Coronary artery (tissue), 2 donors: ENCODE results near the gene JAKMIP1.

Experiments
- DNase-seq: peaks from one replicate; pipeline ENCODE4 v3.0.0-alpha.2; 2017; ENCODE audit warnings: low spot score
- H3K27ac ChIP-seq, 2 donors: fragments of 200-600 bp; sonication (generic); one replicate each; pipeline ENCODE4 v1.5.1; 2016 to 2019
- H3K4me3 ChIP-seq: fragments of 200-600 bp; sonication (generic); 2 replicates; pipeline ENCODE4 v1.5.1; 2016; ENCODE audit warnings: mild to moderate bottlenecking, moderate library complexity
- CTCF ChIP-seq: fragments of 200-600 bp; sonication (generic); IDR thresholded peaks from one replicate; pipeline ENCODE4 v1.5.1; 2019; ENCODE audit warnings: antibody characterized with exemption

Gene JAKMIP1

GRCh38 chr4:5989236-5990225 lies 210.8 kb downstream of the JAKMIP1 start:
- H3K27ac ChIP-seq, result no peak overlapping the region
- TF ChIP-seq CTCF, result no peak
- peak; percentile 41 for DNase-seq
- no peak overlapping the region for H3K4me3 ChIP-seq

GRCh38 chr4:5988086-5988845 lies 212.1 kb downstream of the JAKMIP1 start:
- TF ChIP-seq CTCF, result no peak
- DNase-seq, result peak; percentile 58
- H3K4me3 ChIP-seq, result no peak overlapping the region
- H3K27ac ChIP-seq, result no peak overlapping the region

GRCh38 chr4:5984843-5985242 lies 215.5 kb downstream of the JAKMIP1 start:
- TF ChIP-seq CTCF, result no peak
- no peak for DNase-seq
- Histone ChIP-seq H3K4me3 (no peak overlapping the region), H3K27ac (no peak overlapping the region)

GRCh38 chr4:5982156-5982973 lies 218.0 kb downstream of the JAKMIP1 start:
- Histone ChIP-seq H3K27ac (no peak overlapping the region), H3K4me3 (no peak overlapping the region)
- no peak for TF ChIP-seq CTCF
- DNase-seq, result peak; percentile 52

GRCh38 chr4:5980436-5981155 lies 219.8 kb downstream of the JAKMIP1 start:
- H3K27ac ChIP-seq, result no peak overlapping the region
- H3K4me3 ChIP-seq, result no peak overlapping the region
- no peak for TF ChIP-seq CTCF
- DNase-seq, result peak; percentile 12

GRCh38 chr4:5979981-5980380 lies 220.4 kb downstream of the JAKMIP1 start:
- DNase-seq, result peak; percentile 38
- TF ChIP-seq CTCF, result no peak
- H3K27ac ChIP-seq, result no peak overlapping the region

More at GRCh38 chr4:5979981-5980380, 220.4 kb downstream of the JAKMIP1 start:
- H3K4me3 ChIP-seq, result no peak overlapping the region
